Ishikawa (cell line): ENCODE measurements around the gene TAS2R60.

ENCODE experiments used
- CEBPB ChIP-seq: IDR thresholded peaks from 2 replicates; pipeline ENCODE4 v1.6.1; 2012
- CREB1 ChIP-seq: IDR thresholded peaks from 2 replicates; pipeline ENCODE4 v1.6.1; 2012; ENCODE audit warnings: low read depth
- EGR1 ChIP-seq: IDR thresholded peaks from 2 replicates; pipeline ENCODE4 v1.6.1; 2012
- EP300 ChIP-seq: IDR thresholded peaks from 2 replicates; pipeline ENCODE4 v1.6.1; 2012; ENCODE audit warnings: borderline replicate concordance
- FOXM1 ChIP-seq: IDR thresholded peaks from 2 replicates; pipeline ENCODE4 v1.6.1; 2012; ENCODE audit warnings: low read depth, borderline replicate concordance
- NFIC ChIP-seq: IDR thresholded peaks from 2 replicates; pipeline ENCODE4 v1.6.1; 2012
- RAD21 ChIP-seq: IDR thresholded peaks from 2 replicates; pipeline ENCODE4 v1.6.1; 2012; ENCODE audit warnings: low read depth
- REST ChIP-seq: IDR thresholded peaks from 2 replicates; pipeline ENCODE4 v1.6.1; 2012; ENCODE audit warnings: low read depth, mild to moderate bottlenecking
- TAF1 ChIP-seq: IDR thresholded peaks from 2 replicates; pipeline ENCODE4 v1.6.1; 2012; ENCODE audit warnings: low read depth, mild to moderate bottlenecking
- TCF12 ChIP-seq: IDR thresholded peaks from 2 replicates; pipeline ENCODE4 v1.6.1; 2012; ENCODE audit warnings: low read depth
- TEAD4 ChIP-seq: IDR thresholded peaks from 2 replicates; pipeline ENCODE4 v1.6.1; 2012
- USF1 ChIP-seq: IDR thresholded peaks from 2 replicates; pipeline ENCODE4 v1.6.1; 2012
- YY1 ChIP-seq: IDR thresholded peaks from 2 replicates; pipeline ENCODE4 v1.6.1; 2012; ENCODE audit warnings: low read depth
- ZBTB7A ChIP-seq: IDR thresholded peaks from 2 replicates; pipeline ENCODE4 v1.6.1; 2012; ENCODE audit warnings: low read depth
- TF ChIP-seq, protein P1 (sequence below): IDR thresholded peaks from 2 replicates; pipeline ENCODE4 v1.6.1; 2012

Gene TAS2R60

GRCh38 chr7:143417734-143418383 is 25.4 kb upstream of the TAS2R60 start:
- TF ChIP-seq REST, result no peak
- no peak for TF ChIP-seq EP300
- TF ChIP-seq TAF1, result no peak
- TF ChIP-seq TEAD4, result no peak
- no peak for TF ChIP-seq FOXM1
- TF ChIP-seq CEBPB, result no peak

GRCh38 chr7:143418681-143419458 is 24.4 kb upstream of the TAS2R60 start:
- TF ChIP-seq YY1 (no peak), RAD21 (no peak), REST (no peak), EGR1 (no peak), FOXM1 (no peak), TCF12 (no peak), CREB1 (no peak)
- TF ChIP-seq, protein P1, sequence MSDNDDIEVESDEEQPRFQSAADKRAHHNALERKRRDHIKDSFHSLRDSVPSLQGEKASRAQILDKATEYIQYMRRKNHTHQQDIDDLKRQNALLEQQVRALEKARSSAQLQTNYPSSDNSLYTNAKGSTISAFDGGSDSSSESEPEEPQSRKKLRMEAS, result no peak

DNA sequence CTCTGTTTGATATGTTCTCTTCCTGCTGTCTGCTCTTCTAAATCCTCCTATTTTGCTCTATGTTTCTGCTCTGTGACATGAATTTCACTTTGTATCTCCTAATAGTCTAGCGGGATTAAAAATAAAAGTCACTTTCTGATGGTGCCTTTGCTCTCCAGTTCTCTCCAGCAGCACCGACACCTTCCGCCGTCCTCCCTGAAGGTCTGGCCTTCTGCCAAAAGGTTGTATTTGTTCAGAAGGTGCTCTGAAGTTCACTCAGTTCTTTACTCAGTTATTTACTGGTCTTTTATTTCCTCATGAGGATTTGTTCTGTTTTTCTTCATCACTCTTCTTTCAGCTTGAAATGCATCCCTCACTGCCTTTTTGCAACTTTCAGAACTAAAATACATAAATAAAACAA is 23.4 kb upstream of the TAS2R60 start:
- TF ChIP-seq RAD21 (no peak), TAF1 (no peak), NFIC (no peak), CREB1 (no peak), ZBTB7A (no peak), TEAD4 (no peak), FOXM1 (no peak), EGR1 (no peak), USF1 (no peak), EP300 (no peak), REST (no peak), YY1 (no peak), TCF12 (no peak), CEBPB (no peak)
- TF ChIP-seq, protein P1, result no peak

GRCh38 chr7:143422033-143422432 is 21.2 kb upstream of the TAS2R60 start:
- no peak for TF ChIP-seq USF1
- TF ChIP-seq, protein P1, result no peak
- TF ChIP-seq CREB1, result no peak
- no peak for TF ChIP-seq ZBTB7A
